ENCODE measurements around the gene TEX2. TPM values are rescaled to one million over a fixed set of nuclear protein-coding genes. Genes with fewer than 3 reads are reported as not detected.

The TEX2 gene
- total and polyA plus RNA-seq, 2 experiments from 2014 or later: 27.9 to 37.7 TPM

DNA sequence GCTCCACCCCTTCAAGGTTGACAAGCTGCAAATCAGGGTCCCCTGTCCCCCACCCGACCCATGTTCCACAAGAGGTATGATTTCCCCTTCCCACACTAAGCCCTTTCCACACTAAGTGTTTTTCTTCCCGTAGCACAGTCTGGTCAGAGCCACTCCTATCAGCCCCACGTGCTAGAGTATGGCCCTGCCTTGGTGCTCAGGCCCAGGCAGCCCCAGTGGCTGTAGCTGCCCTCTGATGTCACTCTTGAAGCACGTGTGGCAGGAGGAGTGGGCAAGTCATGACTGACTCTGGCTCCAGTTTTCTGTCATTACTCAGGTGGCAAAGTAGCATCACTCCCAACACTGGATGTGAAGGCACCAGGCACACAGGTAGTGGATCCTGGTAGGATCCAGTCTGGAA, 97.7 kb downstream of the TEX2 start:
- no peak for TF ChIP-seq EZH2 (IDR thresholded peaks at IDR 0.05; ENCODE audit: borderline replicate concordance)
- TF ChIP-seq, protein P1, sequence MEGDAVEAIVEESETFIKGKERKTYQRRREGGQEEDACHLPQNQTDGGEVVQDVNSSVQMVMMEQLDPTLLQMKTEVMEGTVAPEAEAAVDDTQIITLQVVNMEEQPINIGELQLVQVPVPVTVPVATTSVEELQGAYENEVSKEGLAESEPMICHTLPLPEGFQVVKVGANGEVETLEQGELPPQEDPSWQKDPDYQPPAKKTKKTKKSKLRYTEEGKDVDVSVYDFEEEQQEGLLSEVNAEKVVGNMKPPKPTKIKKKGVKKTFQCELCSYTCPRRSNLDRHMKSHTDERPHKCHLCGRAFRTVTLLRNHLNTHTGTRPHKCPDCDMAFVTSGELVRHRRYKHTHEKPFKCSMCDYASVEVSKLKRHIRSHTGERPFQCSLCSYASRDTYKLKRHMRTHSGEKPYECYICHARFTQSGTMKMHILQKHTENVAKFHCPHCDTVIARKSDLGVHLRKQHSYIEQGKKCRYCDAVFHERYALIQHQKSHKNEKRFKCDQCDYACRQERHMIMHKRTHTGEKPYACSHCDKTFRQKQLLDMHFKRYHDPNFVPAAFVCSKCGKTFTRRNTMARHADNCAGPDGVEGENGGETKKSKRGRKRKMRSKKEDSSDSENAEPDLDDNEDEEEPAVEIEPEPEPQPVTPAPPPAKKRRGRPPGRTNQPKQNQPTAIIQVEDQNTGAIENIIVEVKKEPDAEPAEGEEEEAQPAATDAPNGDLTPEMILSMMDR (IDR thresholded peaks at IDR 0.05; ENCODE audit: poor library complexity): no peak
- TF ChIP-seq EZH2phosphoT487 (IDR thresholded peaks at IDR 0.05; ENCODE audit: low read depth, severe bottlenecking, unreplicated experiment): no peak
- Histone ChIP-seq H3K4me2 (no peak overlapping the region), H3K9me2 (replicated peaks; ENCODE audit: insufficient read depth) (no peaks in the 10 kb centered on the region), H2AFZ (no peak overlapping the region), H3K4me1 (ENCODE audit: insufficient read depth) (no peaks in the 10 kb centered on the region), H3K36me3 (replicated peaks; ENCODE audit: insufficient read depth, low read depth) (no peaks in the 10 kb centered on the region), H4K20me1 (ENCODE audit: insufficient read depth, poor library complexity, severe bottlenecking) (no peaks in the 10 kb centered on the region), H3K9me3 (ENCODE audit: low read depth) (no peaks in the 10 kb centered on the region), H3K4me3 (no peak overlapping the region), H3K79me2 (no peaks in the 10 kb centered on the region), H3K27ac (no peak overlapping the region), H3K27me3 (no peaks in the 10 kb centered on the region)
- 91% methylated on average over 4 of the region's 4 CpGs for WGBS (ENCODE audit: low lambda C conversion rate, missing lambda C conversion rate)
- no peak for DNase-seq (ENCODE audit: low spot score)

GRCh38 chr17:64164596-64165285, 98.3 kb downstream of the TEX2 start:
- no peak overlapping the region for H3K27ac ChIP-seq
- peaks cover under 1% of the 10 kb centered on the region for H3K4me1 ChIP-seq (ENCODE audit: insufficient read depth)

DNA sequence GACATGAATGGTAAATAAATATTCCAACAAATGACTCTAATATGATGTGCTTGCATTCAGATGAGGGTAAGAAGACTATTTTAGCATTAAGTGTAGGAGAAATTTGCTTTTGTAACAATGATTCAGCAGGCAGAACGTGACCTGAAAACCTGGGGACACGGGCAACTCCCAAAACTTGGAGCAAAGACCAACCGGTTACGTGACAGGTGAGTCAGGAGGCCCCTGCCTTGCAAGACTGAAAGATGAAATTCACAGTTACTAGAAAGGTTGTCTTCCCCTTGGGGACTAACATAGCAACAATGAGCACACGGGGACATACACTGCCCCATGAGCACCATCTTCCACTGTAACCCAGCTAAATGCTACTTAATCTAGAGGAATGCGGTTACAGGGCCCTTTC, 99.6 kb downstream of the TEX2 start:
- peaks cover 13% of the 10 kb centered on the region for H3K4me1 ChIP-seq (ENCODE audit: insufficient read depth)
- H3K9me3 ChIP-seq (ENCODE audit: low read depth): no peaks in the 10 kb centered on the region
- H3K36me3 ChIP-seq (replicated peaks; ENCODE audit: insufficient read depth, low read depth): no peaks in the 10 kb centered on the region
- H3K4me3 ChIP-seq: no peak overlapping the region
- H4K20me1 ChIP-seq (ENCODE audit: insufficient read depth, poor library complexity, severe bottlenecking): no peaks in the 10 kb centered on the region
- no peak overlapping the region for H3K27ac ChIP-seq
- H3K9me2 ChIP-seq (replicated peaks; ENCODE audit: insufficient read depth): no peaks in the 10 kb centered on the region
- no peak overlapping the region for H3K4me2 ChIP-seq
- TF ChIP-seq EZH2phosphoT487 (IDR thresholded peaks at IDR 0.05; ENCODE audit: low read depth, severe bottlenecking, unreplicated experiment) (no peak), EZH2 (IDR thresholded peaks at IDR 0.05; ENCODE audit: borderline replicate concordance) (no peak)
- TF ChIP-seq, protein P1 (IDR thresholded peaks at IDR 0.05; ENCODE audit: poor library complexity): no peak
- H3K79me2 ChIP-seq: no peaks in the 10 kb centered on the region
- no peak overlapping the region for H2AFZ ChIP-seq
- no peak for DNase-seq (ENCODE audit: low spot score)
- 80% methylated on average over 6 of the region's 6 CpGs for WGBS (ENCODE audit: low lambda C conversion rate, missing lambda C conversion rate)
- no peaks in the 10 kb centered on the region for H3K27me3 ChIP-seq

More at GRCh38 chr17:64164596-64165285, 98.3 kb downstream of the TEX2 start:
- Histone ChIP-seq H3K27me3 (no peaks in the 10 kb centered on the region), H3K4me2 (no peak overlapping the region), H4K20me1 (ENCODE audit: insufficient read depth, poor library complexity, severe bottlenecking) (no peaks in the 10 kb centered on the region), H3K36me3 (replicated peaks; ENCODE audit: insufficient read depth, low read depth) (no peaks in the 10 kb centered on the region), H3K9me3 (ENCODE audit: low read depth) (no peaks in the 10 kb centered on the region), H2AFZ (no peak overlapping the region), H3K9me2 (replicated peaks; ENCODE audit: insufficient read depth) (no peaks in the 10 kb centered on the region), H3K79me2 (no peaks in the 10 kb centered on the region), H3K4me3 (no peak overlapping the region)
- DNase-seq (ENCODE audit: low spot score): no peak
- TF ChIP-seq, protein P1 (IDR thresholded peaks at IDR 0.05; ENCODE audit: poor library complexity): no peak
- TF ChIP-seq EZH2 (IDR thresholded peaks at IDR 0.05; ENCODE audit: borderline replicate concordance) (no peak), EZH2phosphoT487 (IDR thresholded peaks at IDR 0.05; ENCODE audit: low read depth, severe bottlenecking, unreplicated experiment) (no peak)
- 91% methylated on average over 6 of the region's 6 CpGs for WGBS (ENCODE audit: low lambda C conversion rate, missing lambda C conversion rate)
